Gastrocnemius medialis (tissue), 4 donors: ENCODE results near the gene SEMA4C. TPM values are rescaled to one million over a fixed set of nuclear protein-coding genes. Genes with fewer than 3 reads are reported as not detected.
A peak's percentile ranks its signal among the peaks of the same experiment; 100 is the strongest.

Experiments
- ATAC-seq, 2 donors: fragments of 150-250 bp; one replicate each; pipeline ENCODE4 v1.9.1; 2016
- DNase-seq, 2 donors: peaks; one replicate each; pipeline ENCODE4 v3.0.0-alpha.2; 2019
- H3K27ac ChIP-seq, 4 donors: fragments of 200-600 bp; sonication (generic); 1 replicate in 1 of 4; 2 replicates in 3 of 4; pipeline ENCODE4 v1.5.1; 2016 to 2018; ENCODE audit warnings: mild to moderate bottlenecking in 2 of 4, moderate library complexity in 1 of 4
- H3K27me3 ChIP-seq, 3 donors: fragments of 200-600 bp; sonication (generic) in 2 of 3; 1 replicate in 1 of 3; 2 replicates in 2 of 3; pipeline versions ENCODE4 v1.5.1 to v1.6.0; 2016 to 2019; ENCODE audit warnings: mild to moderate bottlenecking in 1 of 3, moderate library complexity in 1 of 3
- H3K36me3 ChIP-seq, 2 donors: fragments of 200-600 bp; sonication (generic) in 1 of 2; one replicate each; pipeline ENCODE4 v1.5.1; 2017 to 2018
- H3K4me1 ChIP-seq, 2 donors: fragments of 200-600 bp; sonication (generic) in 1 of 2; one replicate each; pipeline ENCODE4 v1.5.1; 2016 to 2017; ENCODE audit warnings: mild to moderate bottlenecking in 2 of 2
- H3K4me3 ChIP-seq, 4 donors: fragments of 200-600 bp; sonication (generic) in 3 of 4; 1 replicate in 1 of 4; 2 replicates in 3 of 4; pipeline ENCODE4 v1.5.1; 2016 to 2019; ENCODE audit warnings: mild to moderate bottlenecking in 2 of 4
- H3K9me3 ChIP-seq, 3 donors: fragments of 200-600 bp; sonication (generic) in 2 of 3; 1 replicate in 1 of 3; 2 replicates in 2 of 3; pipeline ENCODE4 v1.5.1; 2016 to 2019
- CTCF ChIP-seq, 5 experiments: fragments of 450-650 bp in 3 of 5; fragments of 200-600 bp in 2 of 5; sonication (generic) in 2 of 5; IDR thresholded peaks in 4 of 5; conservative IDR thresholded peaks in 1 of 5; 1 replicate in 4 of 5; 2 replicates in 1 of 5; pipeline ENCODE4 v1.5.1; 2016 to 2019; ENCODE audit warnings: antibody characterized with exemption in 5 of 5, mild to moderate bottlenecking in 3 of 5, moderate library complexity in 3 of 5
- POLR2A ChIP-seq, 2 donors: fragments of 450-650 bp; IDR thresholded peaks; one replicate each; pipeline ENCODE4 v1.6.1; 2017; ENCODE audit warnings: antibody characterized with exemption in 2 of 2, mild to moderate bottlenecking in 2 of 2, moderate library complexity in 2 of 2
- in situ Hi-C, 4 donors: fragments of 200-750 bp; cut with MboI; loops; one replicate each; pipeline versions ENCODE4 v1.15.0 to v1.8.0; 2017; ENCODE audit warnings: low sequenced_read_pairs in 4 of 4
- intact Hi-C: fragments of 100-400 bp; cut with DNase I; formaldehyde crosslinking; loops from one replicate; pipeline ENCODE4 v1.15.1; 2023; ENCODE audit warnings: low total_unique reads
- total RNA-seq, 4 donors: library from RNA; depleted of rRNA; stranded (reverse); fragments of >200 nt; gene quantifications; one replicate each; pipeline versions ENCODE4 v1.1.0 to v1.2.3, GENCODE V29; 2016

Gene SEMA4C
- total RNA-seq, 4 donors from 2014 or later, result 3.2 to 8.6 (median 6.5) TPM

DNA sequence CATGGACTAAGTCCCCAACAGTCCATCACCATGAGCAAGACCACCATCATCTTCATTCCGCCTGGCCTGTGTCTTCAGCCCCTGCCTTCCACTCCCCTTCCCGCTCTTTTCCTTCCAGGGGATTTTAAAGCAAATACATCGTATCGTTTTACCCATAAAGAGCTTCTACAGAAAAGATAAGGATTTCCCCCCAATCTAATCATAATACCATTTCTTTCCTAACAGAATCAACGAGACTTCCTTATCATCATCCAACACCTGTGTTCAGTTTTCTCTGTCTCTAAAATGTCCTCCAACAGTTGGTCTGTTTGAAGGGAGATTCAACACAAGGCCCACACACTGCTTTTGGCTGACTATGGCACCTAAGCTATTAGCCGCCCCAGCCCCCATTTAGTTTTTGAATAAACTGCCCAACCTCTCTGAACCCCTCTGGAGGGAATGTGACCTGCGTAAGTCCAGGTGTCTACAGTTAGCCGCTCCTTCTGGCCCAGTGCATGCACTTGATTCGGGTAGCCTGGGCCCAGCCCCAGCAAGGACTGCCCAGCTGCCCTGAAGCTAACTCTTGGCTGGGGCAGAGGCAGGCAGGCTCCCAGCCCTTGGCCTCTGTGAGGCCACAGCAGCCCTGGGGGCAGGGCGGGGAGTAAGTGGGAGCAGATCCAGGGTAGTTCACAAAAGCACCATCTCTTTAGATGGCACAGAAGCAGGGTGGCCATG lies 25.3 kb upstream of the SEMA4C start:
- DNase-seq (peak in 1 of 2 donors; percentile 41), ATAC-seq (peak; percentile 56 to 57)
- intact Hi-C loops, result loop anchor here (1.0 kb wide), 1 partner anchor 16 kb away; no protein-coding TSS in a partner anchor
- TF ChIP-seq POLR2A (IDR thresholded peaks at IDR 0.05) (no peak), CTCF (IDR thresholded peaks at IDR 0.05 in 4 of 5, conservative IDR thresholded peaks at IDR 0.05 in 1 of 5) (no peak)
- Histone ChIP-seq H3K4me3 (no peak overlapping the region), H3K27ac (peak overlapping the region in 3 of 4 donors; percentile 33 to 61 (median 56)), H3K4me1 (peaks cover 47 to 56% of the 10 kb centered on the region in 2 donors), H3K9me3 (no peaks in the 10 kb centered on the region), H3K27me3 (no peaks in the 10 kb centered on the region), H3K36me3 (no peaks in the 10 kb centered on the region)
- in situ Hi-C loops, result no loop called here

DNA sequence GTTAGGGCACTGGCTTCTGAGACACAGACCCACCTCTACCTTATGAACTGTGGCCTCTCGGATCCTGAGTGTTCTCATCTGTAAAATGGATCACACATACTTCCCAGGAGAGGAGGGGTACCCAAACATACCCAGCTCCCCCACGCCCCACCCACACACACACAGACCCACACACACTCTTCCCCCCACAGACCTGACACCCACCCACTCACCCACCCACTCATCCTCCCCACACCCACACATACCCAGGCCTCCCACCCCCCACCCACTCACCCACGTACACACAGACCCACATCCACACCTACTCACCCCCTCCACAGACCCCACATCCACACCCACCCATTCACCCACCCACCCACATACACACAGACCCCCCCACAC lies 24.3 kb upstream of the SEMA4C start:
- H3K27ac ChIP-seq, result peak overlapping the region in 1 of 4 donors; percentile 13
- H3K4me1 ChIP-seq, result peaks cover 49 to 56% of the 10 kb centered on the region in 2 donors
- DNase-seq, result no peak
- H3K9me3 ChIP-seq, result no peaks in the 10 kb centered on the region
- no peaks in the 10 kb centered on the region for H3K36me3 ChIP-seq
- TF ChIP-seq POLR2A (IDR thresholded peaks at IDR 0.05), result no peak
- TF ChIP-seq CTCF (IDR thresholded peaks at IDR 0.05 in 4 of 5, conservative IDR thresholded peaks at IDR 0.05 in 1 of 5), result no peak
- no peaks in the 10 kb centered on the region for H3K27me3 ChIP-seq
- H3K4me3 ChIP-seq, result no peak overlapping the region
- intact Hi-C loops, result no loop called here
- no peak for ATAC-seq
- in situ Hi-C loops, result no loop called here

GRCh38 chr2:96893289-96894150 lies 23.6 kb upstream of the SEMA4C start:
- Histone ChIP-seq H3K27ac (peak overlapping the region in 1 of 4 donors; percentile 13), H3K36me3 (no peaks in the 10 kb centered on the region), H3K4me3 (no peak overlapping the region), H3K27me3 (no peaks in the 10 kb centered on the region), H3K9me3 (no peaks in the 10 kb centered on the region), H3K4me1 (peaks cover 55 to 56% of the 10 kb centered on the region in 2 donors)
- in situ Hi-C loops (no loop called here), intact Hi-C loops (no loop called here)
- TF ChIP-seq POLR2A (IDR thresholded peaks at IDR 0.05), result no peak
- TF ChIP-seq CTCF (IDR thresholded peaks at IDR 0.05 in 4 of 5, conservative IDR thresholded peaks at IDR 0.05 in 1 of 5), result no peak
- peak; percentile 40 to 44 for ATAC-seq
- peak in 1 of 2 donors; percentile 45 for DNase-seq

DNA sequence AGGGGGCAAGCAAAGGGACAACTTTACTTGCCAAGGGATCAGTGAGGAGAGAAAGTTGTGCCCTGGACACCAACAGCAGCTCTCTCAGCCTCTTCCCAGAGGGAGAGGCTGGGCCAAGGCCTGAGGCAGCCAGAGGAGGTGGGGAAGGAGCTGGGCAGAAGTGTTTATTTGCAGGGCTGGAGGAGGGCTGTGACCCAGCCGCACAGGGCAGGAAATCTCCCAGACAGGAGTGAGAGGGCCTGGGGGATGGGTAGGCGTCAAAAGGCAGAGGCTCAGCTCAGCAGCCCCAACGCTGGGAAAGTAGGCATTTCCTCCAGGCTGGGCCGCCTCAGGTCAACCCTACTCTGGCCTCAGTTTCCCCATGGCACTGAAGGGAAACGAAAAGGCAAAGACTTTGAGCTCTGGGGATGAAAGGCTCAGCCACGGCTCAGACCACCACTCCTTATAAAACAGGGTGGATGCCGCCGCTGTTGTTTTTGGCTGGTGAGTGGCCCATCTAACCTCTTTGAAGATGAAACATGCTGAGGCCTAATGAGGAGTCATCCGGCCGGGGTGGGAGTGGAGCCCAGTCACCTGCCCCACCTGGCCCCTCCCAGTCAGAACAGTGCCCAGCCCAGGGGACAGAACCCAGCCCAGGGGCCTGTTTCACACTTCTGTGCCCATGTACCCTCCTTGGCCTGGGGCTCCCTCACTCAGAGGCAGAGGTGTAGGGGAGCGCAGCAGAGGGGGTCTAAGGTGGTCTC lies 21.9 kb upstream of the SEMA4C start:
- intact Hi-C loops, result no loop called here
- no peaks in the 10 kb centered on the region for H3K36me3 ChIP-seq
- no peaks in the 10 kb centered on the region for H3K9me3 ChIP-seq
- no peak overlapping the region for H3K4me3 ChIP-seq
- H3K27me3 ChIP-seq, result no peaks in the 10 kb centered on the region
- TF ChIP-seq CTCF (IDR thresholded peaks at IDR 0.05 in 4 of 5, conservative IDR thresholded peaks at IDR 0.05 in 1 of 5), result no peak
- TF ChIP-seq POLR2A (IDR thresholded peaks at IDR 0.05), result no peak
- peak overlapping the region; percentile 2 to 44 (median 27) for H3K27ac ChIP-seq
- DNase-seq (no peak), ATAC-seq (no peak)
- H3K4me1 ChIP-seq, result peaks cover 70 to 73% of the 10 kb centered on the region in 2 donors
- in situ Hi-C loops, result no loop called here
